ENCODE data around the gene GPR21. TPM values are rescaled to one million over a fixed set of nuclear protein-coding genes. Genes with fewer than 3 reads are reported as not detected.

Gene GPR21
- total RNA-seq, 1 experiment from 2014 or later, result not detected

- DNase-seq (ENCODE audit: low spot score), result no peak
These were observed 29.7 kb downstream of the GPR21 start for GRCh38 chr9:123063177-123063598.

GRCh38 chr9:123063896-123064295, 30.4 kb downstream of the GPR21 start:
- no peak for DNase-seq (ENCODE audit: low spot score)

- DNase-seq (ENCODE audit: low spot score), result no peak
These were observed 31.2 kb downstream of the GPR21 start for GRCh38 chr9:123064716-123065115.

GRCh38 chr9:123065196-123065595, 31.7 kb downstream of the GPR21 start:
- no peak for DNase-seq (ENCODE audit: low spot score)

GRCh38 chr9:123067136-123067535, 33.7 kb downstream of the GPR21 start:
- no peak for DNase-seq (ENCODE audit: low spot score)

- DNase-seq (ENCODE audit: low spot score), result no peak
These were observed 35.6 kb downstream of the GPR21 start for GRCh38 chr9:123069010-123069481.

GRCh38 chr9:123070198-123070597, 36.7 kb downstream of the GPR21 start:
- DNase-seq (ENCODE audit: low spot score), result no peak

GRCh38 chr9:123072407-123072995, 39.0 kb downstream of the GPR21 start:
- no peak for DNase-seq (ENCODE audit: low spot score)

- DNase-seq (ENCODE audit: low spot score), result no peak
These were observed 40.0 kb downstream of the GPR21 start for GRCh38 chr9:123073441-123073840.

GRCh38 chr9:123073991-123074422, 40.5 kb downstream of the GPR21 start:
- no peak for DNase-seq (ENCODE audit: low spot score)

- no peak for DNase-seq (ENCODE audit: low spot score)
These were observed 41.2 kb downstream of the GPR21 start for GRCh38 chr9:123074628-123075027.

- DNase-seq (ENCODE audit: low spot score), result no peak
These were observed 47.0 kb downstream of the GPR21 start for GRCh38 chr9:123080444-123080843.

GRCh38 chr9:123081824-123082223, 48.4 kb downstream of the GPR21 start:
- peak; percentile 34 for DNase-seq (ENCODE audit: low spot score)

GRCh38 chr9:123083680-123084079, 50.2 kb downstream of the GPR21 start:
- DNase-seq (ENCODE audit: low spot score), result no peak

GRCh38 chr9:123084256-123084655, 50.8 kb downstream of the GPR21 start:
- DNase-seq (ENCODE audit: low spot score), result no peak

Small RNAs within 50 kb of the gene (small RNA-seq; reads per million reads assigned to genes)
- gene GPR21, result not detected

Other genes starting within 250 kb of the GPR21 start
- not detected in 2 replicates for gene OR5C1, start 244.7 kb upstream of the GPR21 start, total RNA-seq (2014; rRNA removed; shearing (Covaris generic))
- gene OR1K1, start 233.5 kb upstream of the GPR21 start, total RNA-seq (2014; rRNA removed; shearing (Covaris generic)), result not detected in 2 replicates
- 10.5 and 15.5 TPM in 2 replicates for gene PDCL, start 205.1 kb upstream of the GPR21 start, total RNA-seq (2014; rRNA removed; shearing (Covaris generic))
- 21.7 and 23.8 TPM in 2 replicates for gene RC3H2, start 128.3 kb upstream of the GPR21 start, total RNA-seq (2014; rRNA removed; shearing (Covaris generic))
- gene ZBTB6, start 120.3 kb upstream of the GPR21 start, total RNA-seq (2014; rRNA removed; shearing (Covaris generic)), result 3.3 and 3.4 TPM in 2 replicates
- 2.6 and 2.8 TPM in 2 replicates for gene ZBTB26, start 102.2 kb upstream of the GPR21 start, total RNA-seq (2014; rRNA removed; shearing (Covaris generic))
- gene RABGAP1, start 92.6 kb upstream of the GPR21 start, total RNA-seq (2014; rRNA removed; shearing (Covaris generic)), result 21.1 and 23.8 TPM in 2 replicates
- 18.4 and 19.9 TPM in 2 replicates for gene STRBP, start 234.9 kb downstream of the GPR21 start, total RNA-seq (2014; rRNA removed; shearing (Covaris generic))

Data from HT-29 (cell line).